Neural cell (in vitro differentiated cells): ENCODE results near the gene BRIP1.
"Not testable (repeated sequence)": the region's sequence is repeated elsewhere in the genome, so short reads cannot be mapped to it uniquely, and the experiment has no call there.

ENCODE experiments used
- CTCF ChIP-seq: fragments of 450-650 bp; IDR thresholded peaks from 2 replicates; pipeline ENCODE4 v1.5.1; 2014; ENCODE audit warnings: antibody characterized with exemption, mild to moderate bottlenecking, moderate library complexity; ENCODE audit not compliant: poor library complexity, severe bottlenecking
- EP300 ChIP-seq: fragments of 450-650 bp; conservative IDR thresholded peaks from 2 replicates; pipeline ENCODE4 v1.6.1; 2014; ENCODE audit warnings: antibody characterized with exemption, mild to moderate bottlenecking, moderate library complexity; ENCODE audit not compliant: poor library complexity, severe bottlenecking
- EZH2 ChIP-seq: fragments of 200-600, 300-800 bp; shearing (Covaris generic), sonication (generic); IDR thresholded peaks from 2 replicates; pipeline ENCODE4 v1.6.1; 2014; ENCODE audit warnings: antibody characterized with exemption, low read length, borderline replicate concordance, mild to moderate bottlenecking; ENCODE audit not compliant: insufficient read depth, poor library complexity, severe bottlenecking
- POLR2AphosphoS5 ChIP-seq: IDR thresholded peaks from 2 replicates; pipeline ENCODE4 v1.6.1; 2012
- RAD21 ChIP-seq: fragments of 450-650 bp; conservative IDR thresholded peaks from 2 replicates; pipeline ENCODE4 v1.6.1; 2014; ENCODE audit warnings: antibody characterized with exemption, mild to moderate bottlenecking, moderate library complexity

- TF ChIP-seq EZH2, EP300, CTCF, RAD21, POLR2AphosphoS5: not testable (repeated sequence)
These were observed 144.1 kb downstream of the BRIP1 start for GRCh38 chr17:61719220-61719619.
